Stimulated activated CD4-positive, alpha-beta T cell treated with anti-CD3 and anti-CD28 coated beads, Interleukin-12 subunit alpha, Interleukin-12 subunit beta, amount 100 ng/mL, for 48 hours (primary cell): ENCODE results near the gene CFB.
A peak's percentile ranks its signal among the peaks of the same experiment; 100 is the strongest.
"Not testable (repeated sequence)": the region's sequence is repeated elsewhere in the genome, so short reads cannot be mapped to it uniquely, and the experiment has no call there.

ENCODE experiments used
- DNase-seq, 3 donors: peaks; one replicate each; pipeline ENCODE4 v3.0.0-alpha.2; 2020; ENCODE audit warnings: low read depth in 2 of 3, low spot score in 1 of 3

Gene CFB

DNA sequence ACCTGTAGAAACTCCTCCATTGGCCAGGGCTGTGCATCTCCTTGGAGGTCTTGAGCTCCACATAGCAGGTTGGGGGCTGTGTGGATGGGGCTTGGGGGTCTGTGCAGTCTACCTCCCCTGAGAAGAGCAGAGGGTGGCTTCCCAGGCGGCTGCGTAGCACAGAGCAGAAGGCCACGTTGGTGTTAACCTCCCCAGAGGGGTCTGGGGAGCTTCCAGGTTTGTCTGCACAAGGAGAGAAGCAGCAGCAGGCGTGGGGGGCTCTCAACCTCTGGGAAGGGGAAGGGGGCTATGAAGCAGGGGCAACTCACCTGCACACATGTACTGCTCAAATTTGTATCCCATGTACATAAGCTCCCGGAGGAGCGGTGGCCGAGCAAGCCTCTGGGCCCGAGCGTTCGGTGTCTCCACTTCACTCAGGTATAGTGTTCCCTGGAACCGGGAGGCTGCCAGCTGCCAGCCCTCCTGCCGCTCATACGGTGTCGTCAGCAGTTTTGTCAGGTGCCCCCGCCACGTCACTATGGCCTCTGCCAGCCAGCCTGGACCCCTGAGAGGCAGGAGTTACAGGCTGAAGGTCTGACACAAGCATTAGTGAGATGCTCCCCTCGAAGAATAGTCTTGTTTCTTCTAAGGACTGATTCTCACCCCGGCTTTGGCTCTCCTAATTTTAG lies 24.8 kb downstream of the CFB start:
- DNase-seq: no peak

DNA sequence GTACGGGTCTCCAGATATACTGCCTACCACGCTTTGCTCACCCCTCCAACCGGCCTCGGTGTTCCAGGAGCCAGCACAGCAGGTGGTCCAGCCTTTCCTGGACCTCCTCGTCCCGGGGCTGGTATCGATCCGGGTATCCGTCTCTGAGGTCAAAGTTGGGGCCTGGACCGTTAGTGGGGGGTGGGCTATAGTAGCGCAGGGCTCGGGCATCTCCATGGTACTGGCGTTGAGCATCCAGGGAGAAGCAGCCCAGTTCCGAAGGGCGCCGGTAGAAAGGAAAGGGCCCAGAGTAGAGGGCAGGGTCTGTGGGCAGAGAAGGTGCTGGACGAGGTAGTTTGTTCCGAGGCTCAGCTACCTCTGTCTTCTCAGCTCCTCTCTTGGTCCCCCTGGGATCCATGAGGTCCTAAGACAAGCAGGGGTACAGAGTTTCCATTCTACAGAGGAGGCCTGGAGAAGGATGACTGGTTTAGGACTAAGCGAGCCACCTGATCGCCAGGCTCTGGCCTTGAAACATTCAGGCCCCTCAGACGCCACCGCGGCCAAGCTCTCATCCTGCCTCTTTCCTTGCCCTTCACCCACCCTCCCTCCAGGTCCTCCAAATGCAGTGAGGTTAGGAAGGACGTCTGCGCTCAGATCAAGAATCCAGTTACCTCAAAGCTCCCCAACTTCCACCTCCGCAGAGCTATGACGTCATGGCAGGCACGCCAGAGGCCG lies 25.5 kb downstream of the CFB start:
- no peak for DNase-seq

DNA sequence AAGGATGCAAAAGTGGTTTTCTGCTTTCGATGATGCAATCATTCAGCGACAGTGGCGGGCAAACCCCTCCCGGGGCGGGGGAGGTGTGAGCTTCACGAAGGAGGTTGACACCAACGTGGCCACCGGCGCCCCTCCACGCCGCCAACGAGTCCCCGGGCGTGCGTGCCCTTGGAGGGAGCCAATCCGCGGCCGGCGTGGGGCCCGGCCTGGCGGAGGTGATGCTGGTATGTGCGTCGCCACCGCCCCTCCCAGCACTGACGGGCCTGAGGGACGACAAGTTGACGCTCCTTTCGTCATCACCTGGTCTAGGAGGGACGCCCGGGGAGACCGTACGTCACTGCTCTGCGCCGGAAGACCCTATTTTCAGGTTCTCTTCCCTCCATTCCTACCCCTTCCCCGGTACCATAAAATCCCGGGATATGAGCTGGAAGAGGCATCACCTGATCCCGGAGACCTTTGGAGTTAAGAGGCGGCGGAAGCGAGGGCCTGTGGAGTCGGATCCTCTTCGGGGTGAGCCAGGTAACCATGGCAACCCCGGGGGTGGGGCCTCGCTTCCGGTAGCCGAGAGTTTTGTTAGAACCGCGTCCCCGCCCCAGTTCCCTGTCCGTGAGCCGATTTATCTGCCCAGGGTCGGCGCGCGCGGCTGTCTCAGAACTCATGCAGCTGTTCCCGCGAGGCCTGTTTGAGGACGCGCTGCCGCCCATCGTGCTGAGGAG lies 26.3 kb downstream of the CFB start, which contains the start of gene DXO:
DXO (minus strand) TSS at position 146 of the 716 bp plus-strand sequence. CDS start 463 bp downstream, outside the sequence.
- DNase-seq: peak; percentile 95 to 98 (median 98)

DNA sequence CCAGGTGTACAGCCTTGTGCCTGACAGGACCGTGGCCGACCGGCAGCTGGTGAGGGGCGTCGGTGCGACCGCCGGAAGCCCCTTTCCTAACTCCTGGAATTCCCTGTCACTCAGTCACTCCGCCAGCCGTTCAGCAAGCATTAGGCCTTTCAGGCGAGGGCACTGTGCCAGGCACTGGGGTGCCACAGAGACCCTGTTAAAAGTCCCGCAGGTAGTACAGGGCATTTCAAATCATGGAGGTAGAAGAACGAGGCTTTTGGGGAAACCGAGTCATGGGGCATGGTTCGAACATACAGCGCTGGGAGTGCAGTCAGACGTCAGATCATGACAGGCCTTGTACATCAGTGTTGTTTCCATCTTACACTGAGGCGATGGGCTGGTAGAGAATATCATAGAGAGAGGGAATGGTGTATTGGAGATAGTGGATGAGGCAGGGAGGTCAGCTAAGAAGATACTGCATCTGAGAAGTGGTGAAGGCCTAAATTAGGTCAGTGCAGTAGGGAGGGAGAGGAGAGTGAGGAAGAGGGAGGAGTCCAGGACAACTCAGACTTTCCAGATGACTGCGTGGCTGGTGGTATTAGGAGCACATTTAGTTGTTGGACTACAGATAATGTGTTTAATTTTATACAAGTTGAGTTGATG lies 26.9 kb downstream of the CFB start:
- DNase-seq: no peak

DNA sequence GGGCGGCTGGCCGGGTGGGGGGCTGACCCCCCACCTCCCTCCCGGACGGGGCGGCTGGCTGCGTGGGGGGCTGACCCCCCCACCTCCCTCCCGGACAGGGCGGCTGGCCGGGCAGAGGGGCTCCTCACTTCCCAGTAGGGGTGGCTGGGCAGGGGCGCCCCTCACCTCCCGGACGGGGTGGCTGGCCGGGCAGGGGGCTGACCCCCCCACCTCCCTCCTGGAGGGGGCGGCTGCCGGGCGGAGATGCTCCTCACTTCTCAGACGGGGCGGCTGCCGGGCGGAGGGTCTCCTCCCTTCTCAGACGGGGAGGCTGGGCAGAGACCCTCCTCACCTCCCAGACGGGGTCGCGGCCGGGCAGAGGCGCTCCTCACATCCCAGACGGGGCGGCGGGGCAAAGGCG lies 30.2 kb downstream of the CFB start:
- DNase-seq: not testable (repeated sequence)

DNA sequence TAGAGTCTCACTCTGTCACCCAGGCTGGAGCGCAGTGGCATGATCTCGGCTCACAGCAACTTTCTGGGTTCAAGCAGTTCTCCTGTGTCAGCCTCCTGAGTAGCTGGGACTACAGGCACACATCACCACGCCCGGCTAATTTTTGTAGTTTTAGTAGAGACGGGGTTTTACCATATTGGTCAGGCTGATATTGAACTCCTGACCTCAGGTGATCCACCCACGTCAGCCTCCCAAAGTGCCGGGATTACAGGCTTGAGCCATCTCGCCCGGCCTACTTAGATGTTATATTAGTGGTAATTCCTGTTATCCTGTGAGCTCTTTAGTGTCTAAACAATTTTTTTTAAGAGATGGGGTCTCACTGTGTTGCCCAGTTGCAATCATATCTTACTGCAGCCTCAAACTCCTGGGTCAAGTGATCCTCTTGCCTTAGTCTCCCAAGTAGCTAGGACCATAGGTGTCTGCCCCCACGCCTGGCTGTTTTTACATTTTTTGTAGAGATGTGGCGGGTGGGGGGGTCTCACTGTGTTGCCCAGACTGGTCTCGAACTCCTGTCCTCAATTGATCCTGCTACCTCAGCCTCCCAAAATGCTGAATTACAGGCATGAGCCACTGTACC lies 32.0 kb downstream of the CFB start:
- DNase-seq: no peak

DNA sequence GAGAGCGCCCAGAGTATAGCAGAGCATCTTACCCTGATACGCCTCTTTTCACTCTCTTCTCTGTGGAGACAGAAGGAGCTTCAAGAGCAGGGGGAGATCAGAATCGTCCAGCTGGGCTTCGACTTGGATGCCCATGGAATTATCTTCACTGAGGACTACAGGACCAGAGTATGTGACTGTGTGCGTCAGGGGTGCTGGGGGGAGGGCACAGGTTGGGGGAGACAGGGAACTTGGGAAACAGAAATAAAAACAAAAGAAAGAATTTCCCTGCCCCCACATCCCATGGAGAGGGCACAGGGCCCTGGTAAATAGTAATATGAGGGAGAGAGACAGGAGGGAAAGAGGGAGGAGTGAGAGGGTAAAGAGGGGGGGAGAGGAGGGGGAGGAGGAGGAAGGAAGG lies 32.9 kb downstream of the CFB start:
- no peak for DNase-seq

DNA sequence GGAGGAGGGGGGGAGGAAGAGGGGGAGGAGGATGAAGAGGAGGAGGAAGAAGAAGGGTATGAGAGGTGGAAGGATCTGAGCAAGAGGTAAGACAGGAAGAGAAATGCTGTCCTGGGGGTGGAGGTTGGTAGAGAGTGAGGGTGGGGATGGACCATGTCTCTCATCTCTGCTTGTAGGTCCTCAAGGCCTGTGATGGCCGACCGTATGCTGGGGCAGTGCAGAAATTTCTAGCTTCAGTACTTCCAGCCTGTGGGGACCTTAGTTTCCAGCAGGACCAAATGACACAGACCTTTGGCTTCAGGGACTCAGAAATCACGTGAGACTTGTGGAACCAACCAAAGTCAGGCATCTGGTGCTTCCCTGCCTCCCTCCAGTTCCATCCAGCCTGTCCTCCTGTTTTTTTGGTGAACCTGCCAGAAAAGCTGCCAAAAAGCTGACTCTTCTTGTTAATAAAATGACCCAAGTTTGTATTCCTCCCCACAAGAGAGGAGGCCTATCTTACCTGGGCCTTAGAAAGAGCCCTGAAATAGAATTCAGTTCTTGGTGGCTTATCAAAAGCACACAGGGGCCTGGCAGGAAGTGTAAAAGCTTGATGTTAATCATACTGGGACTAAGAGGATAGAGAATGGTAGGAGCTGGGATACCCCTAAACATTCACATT lies 33.5 kb downstream of the CFB start:
- no peak for DNase-seq

DNA sequence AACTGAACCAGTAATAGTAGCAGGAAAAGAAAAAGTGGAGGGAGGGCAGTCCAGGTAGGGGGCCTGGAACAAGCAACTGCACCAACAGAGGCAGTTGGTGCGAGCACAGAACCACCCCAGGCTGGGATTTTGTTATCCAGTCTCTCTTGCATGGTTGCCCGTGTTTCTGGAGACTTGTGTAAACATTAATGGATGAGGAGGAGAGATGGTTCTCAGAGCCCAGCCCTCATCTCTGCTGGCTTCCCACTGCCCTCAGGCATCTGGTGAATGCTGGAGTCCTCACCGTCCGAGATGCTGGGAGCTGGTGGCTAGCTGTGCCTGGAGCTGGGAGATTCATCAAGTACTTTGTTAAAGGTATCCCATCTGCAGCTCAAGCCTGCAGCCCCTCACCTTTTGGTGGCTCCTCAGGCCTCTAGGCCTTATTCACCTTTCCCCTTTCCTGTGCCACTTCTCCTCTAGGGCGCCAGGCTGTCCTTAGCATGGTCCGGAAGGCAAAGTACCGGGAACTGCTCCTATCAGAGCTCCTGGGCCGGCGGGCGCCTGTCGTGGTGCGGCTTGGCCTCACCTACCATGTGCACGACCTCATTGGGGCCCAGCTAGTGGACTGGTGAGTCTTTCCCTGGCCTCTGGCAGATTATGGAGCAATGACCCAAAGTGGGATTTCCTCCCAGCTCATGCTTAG lies 34.4 kb downstream of the CFB start:
- DNase-seq: not testable (repeated sequence)

DNA sequence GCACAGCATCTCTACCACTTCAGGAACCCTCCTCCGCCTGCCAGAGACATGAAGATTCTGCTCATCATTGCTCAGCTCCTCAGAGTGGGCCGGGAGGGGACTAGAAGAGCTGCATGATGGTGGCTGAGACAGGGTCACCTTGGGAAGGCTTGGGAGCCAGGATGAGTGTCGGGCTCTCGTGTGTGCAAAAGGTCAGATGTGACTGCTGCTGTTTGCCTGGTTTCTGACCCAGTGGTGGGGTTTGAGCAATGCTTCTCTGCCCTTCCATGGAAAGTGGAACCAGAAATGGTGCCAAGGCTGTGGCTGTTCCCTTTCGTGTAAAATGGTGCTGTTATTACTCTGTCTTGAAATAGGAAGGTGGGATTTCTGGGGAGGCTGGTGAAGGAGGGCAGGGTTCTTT lies 35.1 kb downstream of the CFB start:
- not testable (repeated sequence) for DNase-seq

DNA sequence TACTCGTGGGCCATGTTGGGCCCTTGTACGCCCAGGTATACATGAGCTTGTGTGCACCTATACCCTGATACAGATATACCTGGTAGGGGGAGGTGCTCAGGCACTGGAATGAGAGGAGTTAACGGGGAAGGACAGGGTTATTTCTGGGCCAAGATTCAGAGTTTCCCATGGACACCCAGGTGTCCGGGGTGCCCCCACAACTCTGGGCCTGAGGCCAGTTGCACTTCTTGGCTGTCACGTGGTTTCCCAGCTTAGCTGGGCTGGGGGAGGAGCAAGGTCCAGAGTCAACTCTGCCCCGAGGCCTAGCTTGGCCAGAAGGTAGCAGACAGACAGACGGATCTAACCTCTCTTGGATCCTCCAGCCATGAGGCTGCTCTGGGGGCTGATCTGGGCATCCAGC lies 35.8 kb downstream of the CFB start, which contains the start of gene C4A:
C4A (plus strand) TSS at position 314 of the 400 bp plus-strand sequence; CDS start at position 365, 51 bp downstream.
- not testable (repeated sequence) for DNase-seq

DNA sequence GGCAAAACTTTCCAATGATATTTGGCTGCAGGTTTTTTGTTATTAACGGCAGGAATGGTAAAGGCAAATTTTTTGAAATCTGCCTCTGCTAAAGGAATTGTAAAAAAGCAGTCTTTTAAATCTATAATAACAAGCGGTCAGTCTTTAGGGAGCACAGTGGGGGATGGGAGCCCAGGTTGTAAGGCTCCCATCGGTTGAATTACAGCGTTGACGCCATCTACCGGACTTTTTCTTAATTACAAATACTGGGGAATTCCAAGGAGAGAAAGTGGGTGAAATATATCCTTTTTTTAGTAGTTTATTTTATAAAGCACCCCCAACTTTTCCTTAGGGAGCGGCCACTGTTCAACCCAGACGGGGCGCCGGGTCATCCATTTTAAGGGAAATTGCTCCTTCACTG lies 43.5 kb downstream of the CFB start:
- not testable (repeated sequence) for DNase-seq

DNA sequence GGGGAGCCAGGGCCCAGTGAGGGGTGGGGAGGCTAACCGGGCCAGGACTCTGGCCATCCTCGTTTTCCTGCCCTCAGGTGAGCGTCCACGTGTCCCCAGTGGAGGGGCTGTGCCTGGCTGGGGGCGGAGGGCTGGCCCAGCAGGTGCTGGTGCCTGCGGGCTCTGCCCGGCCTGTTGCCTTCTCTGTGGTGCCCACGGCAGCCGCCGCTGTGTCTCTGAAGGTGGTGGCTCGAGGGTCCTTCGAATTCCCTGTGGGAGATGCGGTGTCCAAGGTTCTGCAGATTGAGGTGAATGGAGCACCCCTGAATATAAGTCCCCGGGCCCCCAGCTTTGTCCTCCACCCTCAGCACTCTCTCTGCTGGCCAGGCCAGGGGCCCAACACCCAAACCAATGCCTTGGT lies 48.5 kb downstream of the CFB start:
- not testable (repeated sequence) for DNase-seq

DNA sequence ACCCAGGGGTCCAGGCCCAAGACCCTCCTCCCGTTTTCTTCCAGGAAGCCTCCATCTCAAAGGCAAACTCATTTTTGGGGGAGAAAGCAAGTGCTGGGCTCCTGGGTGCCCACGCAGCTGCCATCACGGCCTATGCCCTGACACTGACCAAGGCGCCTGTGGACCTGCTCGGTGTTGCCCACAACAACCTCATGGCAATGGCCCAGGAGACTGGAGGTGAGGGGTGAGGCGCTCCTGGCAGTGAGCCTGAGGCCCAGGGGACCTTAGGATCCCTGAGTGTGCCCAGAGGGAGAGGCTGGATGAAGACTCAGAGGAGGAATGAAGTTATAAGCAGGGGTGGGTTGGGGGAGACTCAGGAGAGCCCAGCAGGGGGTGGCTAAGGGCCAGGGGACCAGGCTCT lies 50.5 kb downstream of the CFB start:
- DNase-seq: not testable (repeated sequence)
